ENCODE results near the gene SHISAL1.

SHISAL1 gene

DNA sequence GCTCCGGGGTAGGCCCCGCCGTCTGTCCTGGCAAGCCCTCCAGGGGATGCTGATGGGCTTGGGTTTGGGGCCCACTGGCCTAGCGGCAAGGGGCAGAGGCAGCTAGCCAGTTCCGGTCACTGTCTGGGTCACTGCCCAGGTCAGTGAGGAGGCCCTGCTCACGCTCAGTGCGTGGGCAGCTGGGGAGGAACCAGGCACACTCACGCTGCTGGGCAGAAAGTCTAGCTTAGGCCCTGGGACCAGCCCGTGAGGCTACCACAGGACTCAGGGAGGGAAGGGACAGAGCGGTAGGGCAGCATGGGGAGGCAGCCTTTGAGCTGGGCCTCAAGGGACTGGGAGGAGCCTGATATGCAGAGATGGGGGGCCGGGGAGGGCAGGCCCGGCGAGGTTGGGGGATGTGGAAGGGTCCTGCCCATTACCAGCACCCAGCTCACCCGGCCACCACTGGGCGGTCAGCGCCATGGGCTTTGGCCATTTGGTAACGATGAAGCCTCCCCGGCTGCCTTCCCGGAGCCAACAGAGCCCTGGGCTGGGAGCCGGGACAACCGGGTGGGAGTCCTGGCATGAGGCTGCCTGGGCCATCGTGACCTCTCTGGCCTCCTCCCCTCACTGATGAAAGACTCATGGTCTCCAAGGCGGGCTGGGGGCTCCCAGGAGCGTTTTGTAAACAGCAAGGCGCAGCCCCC lies 14.2 kb downstream of the SHISAL1 start:
- no peak for DNase-seq

DNA sequence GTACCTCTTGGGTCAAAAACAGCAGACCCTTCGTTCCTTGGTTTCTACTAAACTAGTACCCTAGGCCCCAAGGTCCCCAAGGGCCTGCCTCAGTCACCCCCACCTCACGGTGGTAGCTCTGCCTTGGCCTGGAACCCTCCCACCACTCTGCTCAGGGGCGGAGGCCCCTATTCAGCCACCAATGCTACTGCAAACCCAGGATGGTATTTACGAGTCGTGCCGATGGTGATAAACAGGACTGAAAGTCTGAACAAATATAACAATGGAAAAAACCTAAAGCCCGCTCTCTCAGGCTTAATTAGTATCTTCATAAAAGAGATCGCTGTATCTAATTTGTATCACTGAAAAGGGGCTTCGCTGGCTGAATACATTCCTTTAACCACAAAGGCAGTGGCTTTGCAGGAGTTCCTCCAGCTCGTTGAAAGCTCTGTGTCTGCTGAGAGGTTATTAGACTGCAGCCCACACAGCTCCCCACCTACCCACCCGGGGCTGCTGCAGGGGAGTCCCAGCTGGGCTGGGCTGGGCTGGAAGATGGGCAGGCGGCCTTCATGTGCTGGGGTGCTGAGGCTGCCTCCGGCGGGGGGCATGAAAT lies 15.2 kb downstream of the SHISAL1 start:
- no peak for DNase-seq

DNA sequence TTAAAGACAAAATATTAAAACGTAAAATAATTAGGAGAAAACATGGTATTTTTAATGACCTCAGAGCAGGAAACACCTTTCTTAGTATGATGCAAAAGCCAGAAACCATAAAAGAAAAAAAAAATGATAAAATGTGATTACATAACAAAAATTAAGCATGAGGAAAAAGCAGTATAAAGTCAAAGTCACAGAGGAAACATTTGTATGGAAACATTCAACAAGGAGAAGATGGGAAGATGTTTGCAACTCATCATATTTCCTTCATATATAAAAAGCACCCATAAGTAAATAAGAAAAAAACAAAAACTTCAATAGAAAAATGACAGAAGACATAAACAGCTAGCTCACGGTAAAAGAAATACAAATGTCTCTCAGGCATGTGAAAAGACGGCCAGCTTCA lies 17.3 kb downstream of the SHISAL1 start:
- DNase-seq: no peak

DNA sequence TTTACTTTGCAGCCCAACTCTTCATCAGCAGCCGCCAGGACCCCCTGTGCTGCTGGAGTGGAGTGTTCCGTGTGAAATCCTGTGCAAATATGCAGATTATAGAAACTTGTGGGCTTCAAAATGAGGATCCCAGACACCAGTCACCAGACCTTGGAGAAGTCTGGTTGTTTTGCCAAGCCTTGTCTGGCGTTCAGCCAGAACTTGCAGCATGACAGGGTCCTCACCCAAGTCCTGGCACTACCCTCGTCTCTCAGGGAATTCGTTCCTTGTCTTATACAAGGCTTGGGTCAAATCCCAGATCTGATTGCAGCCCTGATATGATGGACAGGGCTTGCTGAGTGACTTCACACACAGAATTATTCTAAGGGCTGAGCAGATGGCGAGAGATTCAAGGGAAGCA lies 18.9 kb downstream of the SHISAL1 start:
- DNase-seq: no peak

DNA sequence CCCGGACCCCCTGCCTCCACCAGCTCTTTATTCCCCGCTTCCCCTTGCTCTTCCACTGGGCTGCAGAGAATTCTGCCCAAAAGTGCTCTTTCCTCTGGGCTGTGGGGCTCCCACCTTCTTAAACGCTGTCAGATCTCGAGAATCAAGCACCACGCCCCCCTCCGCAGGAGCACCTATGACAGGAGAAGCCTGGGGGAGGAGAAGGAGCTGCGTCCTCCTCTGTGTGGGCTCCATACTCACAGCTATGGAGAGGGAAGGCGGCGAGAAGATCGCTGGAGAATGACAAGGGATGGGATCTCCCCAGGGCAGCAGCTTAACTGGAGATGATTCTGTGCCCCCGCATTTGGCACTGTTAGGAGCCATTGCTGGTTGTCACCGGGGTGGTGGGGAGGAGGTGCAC lies 19.7 kb downstream of the SHISAL1 start:
- no peak for DNase-seq

DNA sequence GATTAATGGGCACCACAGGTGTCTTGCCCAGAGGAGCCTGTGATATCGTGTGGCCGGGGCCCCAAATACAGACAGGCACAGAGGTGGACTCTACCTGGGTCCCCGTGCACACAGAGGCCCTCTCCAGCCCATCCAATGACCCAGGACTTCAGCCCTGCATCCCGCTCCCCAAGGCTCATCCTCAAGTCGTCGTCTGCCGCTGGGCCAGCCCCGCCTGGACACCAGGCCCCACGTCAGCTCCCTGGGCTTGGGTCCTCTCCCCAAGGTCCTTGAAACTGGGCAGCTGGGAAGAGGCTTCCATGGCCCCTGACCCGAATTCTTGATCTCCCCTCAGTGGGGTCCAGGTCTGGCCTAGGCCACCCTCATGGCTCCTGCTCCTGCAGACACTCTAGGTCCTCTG lies 20.2 kb downstream of the SHISAL1 start:
- DNase-seq: no peak

DNA sequence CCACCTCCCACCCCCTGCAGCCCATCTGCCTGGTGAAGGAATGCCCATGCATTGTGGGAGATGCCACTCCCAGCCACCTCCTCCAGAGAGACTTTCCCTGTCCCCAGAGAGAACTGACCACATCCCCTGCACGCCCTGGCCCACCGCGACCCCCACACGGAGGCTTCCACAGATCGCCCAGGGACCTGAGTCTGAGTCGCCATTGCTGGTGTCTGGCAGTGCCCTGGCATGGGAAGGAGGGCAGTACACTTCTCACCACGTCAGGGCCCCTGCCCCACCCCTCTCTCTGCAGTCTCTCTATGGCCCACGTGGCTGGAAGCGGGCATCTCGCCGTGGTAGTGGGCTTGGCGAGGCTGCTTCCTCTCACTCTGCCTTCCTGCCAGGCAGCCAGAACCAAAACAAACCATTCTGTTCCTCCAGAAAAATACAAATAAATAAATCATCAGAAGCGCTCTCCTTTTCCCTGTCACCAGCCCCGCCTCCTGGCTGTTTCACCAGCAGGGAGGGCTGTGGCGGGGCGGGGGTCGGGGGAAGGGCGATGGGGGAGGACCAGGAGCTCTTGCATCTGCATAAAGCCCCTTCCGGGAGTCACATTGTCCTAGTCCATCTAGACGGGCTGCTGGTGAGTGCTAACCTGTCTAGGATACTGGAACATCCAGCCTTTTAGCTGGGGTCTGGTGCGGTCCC lies 20.9 kb downstream of the SHISAL1 start:
- DNase-seq: no peak

DNA sequence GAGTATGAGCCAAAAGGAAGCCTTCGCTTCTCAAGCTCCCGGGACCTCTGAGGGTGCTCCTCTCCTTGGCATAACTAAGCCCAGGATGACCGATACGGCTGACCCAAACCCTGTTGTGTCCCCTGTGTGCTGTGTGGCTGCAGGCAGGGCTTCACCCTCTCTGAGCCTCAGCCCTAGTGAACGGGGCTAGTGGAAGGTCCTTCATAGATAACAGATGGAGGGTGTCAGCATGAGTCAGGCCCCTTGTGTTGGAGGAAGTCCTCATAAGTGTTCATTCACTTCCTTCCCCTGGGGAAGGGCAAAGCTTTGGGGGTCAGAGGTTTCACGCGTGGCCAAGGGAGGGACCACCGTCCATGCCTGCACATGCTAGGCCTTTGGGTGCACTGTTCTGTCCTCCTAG lies 21.5 kb downstream of the SHISAL1 start:
- no peak for DNase-seq

DNA sequence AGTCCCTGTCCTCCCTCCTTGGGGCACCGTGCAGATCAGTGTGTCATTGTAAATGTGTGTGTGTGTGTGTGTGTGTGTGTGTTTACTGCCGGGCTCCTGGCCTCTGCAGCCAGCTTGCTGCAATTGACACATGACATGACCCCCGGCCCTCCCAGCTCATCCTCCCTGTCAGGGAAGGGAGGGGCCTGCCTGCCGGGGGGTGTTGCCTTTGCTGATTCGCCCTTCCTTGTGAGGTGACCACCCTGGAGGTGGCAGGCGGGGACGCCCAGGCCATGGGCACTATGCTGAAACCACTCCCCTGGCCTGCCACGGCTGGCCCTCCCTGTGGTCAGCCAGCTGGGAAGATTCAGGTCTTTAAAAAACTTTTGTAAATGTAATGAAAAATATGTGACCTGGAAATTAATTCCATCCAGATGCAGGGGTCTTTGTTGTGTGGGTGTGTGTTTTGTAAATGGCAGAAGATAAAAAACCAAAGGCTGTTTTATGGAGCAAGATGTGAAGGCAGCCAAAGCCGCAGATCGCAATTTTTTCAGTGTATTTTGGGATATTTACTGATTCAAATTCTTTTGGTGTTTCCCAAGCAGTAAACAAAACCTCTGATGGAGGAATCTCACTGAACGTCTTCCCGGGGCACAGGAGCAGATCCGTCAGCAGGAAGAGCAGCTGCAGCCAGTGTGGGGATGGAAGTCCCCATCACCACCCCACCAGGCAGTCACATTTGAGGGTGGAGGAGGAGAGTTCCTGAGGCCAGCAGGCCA lies 23.2 kb downstream of the SHISAL1 start:
- no peak for DNase-seq

DNA sequence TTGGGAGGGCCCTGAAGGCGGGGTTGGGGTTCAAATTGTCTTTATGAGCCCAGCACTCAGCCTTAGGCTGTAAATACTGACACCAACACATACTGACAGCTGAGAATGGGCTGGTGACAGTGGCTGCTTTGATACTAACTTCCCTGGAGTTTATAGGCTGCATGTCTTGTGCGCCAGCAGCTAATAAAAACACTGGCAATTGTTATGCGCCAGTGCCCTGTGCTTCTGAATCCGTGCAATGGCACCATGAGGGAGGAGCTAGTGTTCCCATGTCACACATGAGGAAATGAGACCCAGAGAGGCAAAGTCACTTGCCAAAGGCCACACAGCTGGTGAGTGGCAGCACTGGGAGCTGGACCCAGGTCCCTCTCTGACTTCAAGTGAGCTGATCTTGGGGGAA lies 23.8 kb downstream of the SHISAL1 start:
- DNase-seq: no peak

DNA sequence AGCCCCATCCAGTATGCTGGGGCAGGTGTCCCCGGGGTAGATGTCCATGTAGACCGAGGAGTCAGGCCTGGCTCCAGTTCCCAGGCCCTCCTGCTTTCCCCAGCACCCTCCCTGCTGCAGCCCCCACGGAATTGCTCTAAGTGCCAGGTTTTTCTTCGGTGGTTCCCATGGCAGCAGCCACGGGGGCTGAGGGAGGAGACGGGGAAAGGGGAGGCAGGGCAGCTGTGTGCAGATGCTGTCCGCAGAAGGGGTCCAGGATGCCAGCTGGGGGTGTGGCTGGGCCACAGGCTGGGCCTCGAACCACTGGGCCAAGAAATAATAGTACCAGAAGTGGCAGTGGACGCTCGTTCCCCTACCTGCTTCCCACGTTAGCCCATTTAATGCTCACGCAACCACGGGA lies 25.0 kb downstream of the SHISAL1 start:
- no peak for DNase-seq

DNA sequence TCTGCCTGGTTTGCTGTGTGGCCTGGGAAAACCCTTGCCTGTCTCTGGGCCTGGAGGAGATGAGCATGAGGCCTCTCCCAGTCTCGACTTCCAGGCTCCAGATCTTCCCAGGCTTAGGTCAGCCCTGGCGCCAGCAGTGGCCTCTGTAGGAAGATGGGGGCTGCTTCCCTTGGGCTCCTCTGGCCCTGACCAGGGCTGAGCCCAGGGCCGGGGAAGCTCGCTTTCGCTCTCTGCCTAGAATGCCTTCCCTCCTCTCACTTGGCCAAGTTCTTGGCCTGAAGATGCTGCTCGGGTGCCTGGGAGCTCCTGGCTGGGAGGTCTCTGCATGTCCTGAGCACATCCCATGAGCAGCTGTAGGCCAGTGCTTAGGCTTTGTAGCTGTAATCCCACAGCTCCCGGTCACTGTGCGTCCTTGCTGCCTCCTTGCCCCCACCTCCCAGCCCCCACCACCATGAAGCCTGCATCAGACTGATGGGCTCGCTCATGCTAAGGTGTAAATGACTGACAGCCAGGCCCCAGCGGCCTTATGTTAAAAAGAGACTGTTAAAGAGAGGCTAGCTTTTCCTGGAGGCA lies 25.5 kb downstream of the SHISAL1 start:
- DNase-seq: no peak

DNA sequence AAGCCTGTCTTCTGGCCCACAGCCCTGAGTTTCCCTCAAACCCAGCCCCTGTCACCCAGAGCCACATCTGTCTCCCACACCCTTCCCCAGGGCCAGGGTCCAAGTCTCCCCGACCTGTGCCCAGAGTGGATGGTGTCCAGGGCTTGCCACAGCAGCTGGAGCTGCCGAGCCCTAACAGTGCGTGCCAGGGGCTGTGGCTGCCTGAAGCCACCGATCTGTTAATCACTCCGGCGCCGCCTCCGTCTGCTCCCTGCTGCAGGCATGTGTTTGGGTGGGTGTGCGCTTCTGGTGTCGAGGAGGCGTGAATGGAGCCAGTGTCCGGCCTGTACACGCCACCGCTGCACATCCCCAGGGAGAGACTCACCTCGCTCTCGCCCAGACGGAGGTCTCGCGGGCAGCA lies 26.1 kb downstream of the SHISAL1 start:
- DNase-seq: no peak

DNA sequence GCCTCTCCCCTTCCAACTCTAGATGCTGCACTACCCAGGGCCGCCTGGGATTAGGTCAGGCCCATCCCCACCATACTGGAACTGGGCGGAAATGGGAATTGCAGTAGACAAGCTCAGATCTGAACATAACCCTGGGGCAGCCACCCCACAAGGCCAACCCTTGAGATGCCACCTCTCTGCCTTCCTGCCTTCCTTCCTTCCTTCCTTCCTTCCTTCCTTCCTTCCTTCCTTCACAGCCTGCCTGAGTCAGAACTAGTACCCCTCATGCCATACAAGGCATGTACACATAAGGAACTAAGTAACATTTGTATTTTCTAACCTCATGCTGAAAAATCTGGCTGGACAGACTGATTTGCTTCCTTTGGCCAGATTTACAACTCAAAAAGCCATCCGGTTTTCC lies 28.0 kb downstream of the SHISAL1 start:
- DNase-seq: no peak

DNA sequence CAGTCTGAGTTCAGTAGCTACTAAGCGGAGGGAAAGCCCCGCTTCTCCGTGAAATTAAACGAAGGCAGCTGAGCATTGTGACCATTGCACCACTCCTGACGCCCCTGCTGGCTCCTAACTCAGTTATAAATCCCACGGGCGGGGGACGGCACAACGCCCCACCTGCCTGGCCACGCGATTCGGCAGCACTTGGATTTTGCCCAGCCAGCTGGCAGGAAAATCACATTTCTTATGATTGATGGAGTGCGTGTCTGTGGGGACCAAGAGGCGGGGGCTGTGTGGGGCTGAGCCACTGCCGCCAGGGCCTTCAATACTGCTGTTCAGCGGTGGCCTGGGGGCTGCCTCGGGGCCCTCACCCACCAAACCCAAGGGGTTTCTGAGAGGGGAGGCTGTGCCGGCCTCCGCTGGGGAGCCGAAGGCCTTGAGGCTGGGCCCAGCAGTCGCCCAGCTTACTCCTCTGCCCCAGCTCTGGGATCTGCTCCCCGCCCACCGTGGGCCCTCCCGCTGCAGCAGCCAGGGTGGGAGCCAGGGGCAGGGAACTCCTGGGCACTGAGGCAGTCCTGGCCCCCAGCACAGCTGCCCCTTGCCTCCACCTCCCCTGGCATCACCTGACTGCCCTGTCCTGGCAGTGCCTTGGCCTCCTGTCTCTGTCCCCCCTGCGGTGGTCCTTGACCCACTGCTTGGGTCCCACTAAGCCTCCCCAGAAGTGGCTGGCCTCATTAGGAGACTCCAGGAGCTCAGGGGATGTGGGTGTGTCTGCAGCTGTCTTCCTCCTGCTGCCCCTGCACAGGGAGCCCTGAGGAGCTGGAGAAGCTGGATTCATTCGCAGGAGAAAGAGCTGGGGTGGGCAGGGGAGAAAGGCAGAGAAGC lies 30.7 kb downstream of the SHISAL1 start:
- DNase-seq: no peak

DNA sequence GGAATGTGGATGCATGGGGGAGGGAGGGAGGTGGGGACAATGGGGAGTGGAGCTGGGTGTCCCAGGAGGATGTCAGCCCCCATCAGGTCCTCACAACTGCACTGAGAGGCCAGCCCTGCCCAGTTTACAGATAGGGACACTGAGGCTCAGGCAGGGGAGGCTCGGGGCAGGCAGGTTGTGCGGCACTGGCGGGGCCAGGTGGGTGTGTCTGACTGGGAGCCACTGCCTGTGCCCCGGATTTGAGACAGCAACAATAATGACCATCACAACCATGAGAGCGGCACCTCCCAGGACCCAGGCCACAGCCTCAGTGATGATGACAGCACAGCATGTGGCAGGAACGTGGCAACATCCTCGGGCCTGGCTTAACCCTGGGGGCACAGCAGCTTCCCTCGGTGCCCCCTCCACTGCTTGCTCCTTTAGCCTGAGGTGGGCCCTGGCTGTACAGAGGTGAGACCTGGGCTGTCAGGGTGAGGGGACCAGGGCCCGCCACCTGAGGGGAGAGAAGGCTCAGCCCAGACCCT lies 32.0 kb downstream of the SHISAL1 start:
- DNase-seq: no peak

DNA sequence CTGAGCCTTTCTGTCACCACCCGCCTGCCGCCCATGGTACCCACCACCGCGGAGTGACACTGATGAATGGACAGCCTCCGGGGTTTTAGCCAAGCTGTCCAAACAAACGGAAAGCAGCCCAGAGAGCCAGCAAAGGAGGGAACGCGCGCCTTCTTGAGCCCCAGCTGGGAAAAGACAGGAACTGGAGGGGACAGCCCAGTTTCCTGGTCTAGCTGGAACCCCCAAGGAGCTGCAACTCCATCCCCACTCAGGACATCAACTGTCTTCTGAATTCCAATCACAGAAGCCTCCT lies 33.7 kb downstream of the SHISAL1 start:
- DNase-seq: no peak

DNA sequence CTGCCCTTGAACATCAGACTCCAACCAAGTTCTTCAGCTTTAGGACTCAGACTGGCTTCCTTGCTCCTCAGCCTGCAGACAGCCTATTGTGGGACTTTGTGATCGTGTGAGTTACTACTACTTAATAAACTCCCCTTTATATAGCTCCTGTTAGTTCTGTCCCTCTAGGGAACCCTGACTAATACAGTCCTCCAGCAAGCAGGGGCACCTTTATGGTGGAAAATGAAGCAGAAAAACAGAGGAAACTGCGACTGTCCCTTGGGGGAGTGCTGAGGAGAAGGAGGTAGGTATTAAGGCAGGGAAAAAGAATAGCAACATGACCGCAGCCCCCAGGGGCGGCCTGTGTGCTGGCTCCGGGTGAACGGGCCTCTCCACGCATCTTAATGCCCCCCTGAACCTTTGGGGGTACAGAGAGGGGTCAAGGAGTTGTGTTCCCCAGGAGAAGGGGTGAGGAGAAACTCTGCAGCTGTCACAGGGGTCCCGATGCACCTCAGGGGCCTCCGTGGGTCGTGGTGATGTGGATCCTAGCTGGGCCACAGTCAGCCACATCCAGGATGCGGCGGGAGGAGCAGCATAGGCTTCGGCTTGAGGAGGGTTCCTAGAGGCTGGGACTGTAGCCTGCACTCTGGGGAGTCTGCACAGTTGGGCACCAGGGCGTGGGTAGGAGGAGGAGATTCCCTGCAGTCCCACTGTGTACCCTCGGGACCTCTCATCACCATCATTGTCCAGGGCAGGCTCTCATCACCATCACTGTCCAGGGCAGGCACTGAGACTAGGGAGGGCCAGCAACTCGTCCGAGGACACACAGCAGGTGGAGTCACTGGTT lies 34.3 kb downstream of the SHISAL1 start:
- DNase-seq: no peak

DNA sequence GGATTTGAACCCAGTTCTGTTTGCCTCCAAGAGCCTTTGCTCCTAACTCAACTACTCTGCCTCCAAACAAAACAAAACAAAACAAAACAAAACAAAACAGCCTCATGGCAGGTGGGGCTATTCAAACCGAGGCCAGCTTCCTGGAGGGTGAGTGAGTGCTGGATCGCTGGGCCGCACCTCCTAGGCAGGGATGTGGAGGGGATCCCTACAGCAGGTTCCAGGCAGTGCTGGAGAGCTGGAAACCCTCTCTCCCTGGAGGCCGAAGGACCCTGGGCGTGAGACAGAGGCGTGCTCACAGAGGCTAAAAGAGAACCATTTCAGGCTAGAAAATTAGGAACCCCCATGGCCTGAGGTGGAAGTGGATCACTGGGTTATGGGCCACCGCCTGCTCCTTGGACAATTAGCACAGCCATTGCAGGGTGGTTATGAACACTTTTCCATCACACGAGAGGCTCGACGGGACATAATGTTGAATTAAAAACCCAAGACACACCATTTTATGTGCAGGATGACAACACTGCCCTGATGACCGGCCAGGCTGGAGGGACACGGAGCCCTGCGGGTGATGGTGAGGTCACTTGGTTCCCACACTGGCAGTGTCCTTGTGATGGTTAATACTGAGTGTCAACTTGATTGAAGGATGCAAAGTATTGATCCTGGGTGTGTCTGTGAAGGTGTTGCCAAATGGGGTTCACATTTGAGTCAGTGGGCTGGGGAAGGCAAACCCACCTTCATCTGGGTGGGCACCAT lies 35.2 kb downstream of the SHISAL1 start:
- no peak for DNase-seq

DNA sequence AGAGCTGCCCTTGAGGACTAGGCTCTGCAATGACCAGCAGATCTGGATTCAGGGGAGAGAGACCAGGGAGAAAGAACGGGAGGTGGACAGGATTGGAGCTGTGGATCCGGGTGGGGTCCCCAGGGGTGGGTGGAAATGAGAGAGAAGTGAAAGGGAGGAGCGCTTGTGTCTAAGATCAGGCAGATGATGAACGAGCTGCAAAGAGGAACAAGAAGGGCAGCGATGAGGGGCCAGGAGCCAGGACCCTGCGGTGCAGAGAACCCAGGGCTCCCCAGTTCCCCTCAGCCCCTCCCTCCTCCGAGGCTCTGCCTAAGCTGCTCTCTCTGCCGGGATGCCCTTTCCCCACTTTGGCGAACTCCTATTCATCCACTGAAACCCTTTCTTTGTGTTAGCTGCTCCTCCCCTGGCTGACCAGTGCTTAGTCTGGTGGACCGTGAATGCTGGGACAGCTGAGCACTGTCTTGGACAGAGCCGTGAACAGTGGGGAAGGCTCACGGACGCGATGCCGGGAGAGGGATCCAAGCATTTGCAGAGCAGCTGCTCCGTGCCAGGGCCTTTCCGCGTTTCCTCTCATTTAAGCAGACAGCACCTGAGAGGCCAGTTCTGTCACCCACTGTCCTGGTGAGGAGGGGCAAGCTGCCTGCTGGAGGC lies 35.9 kb downstream of the SHISAL1 start:
- DNase-seq: no peak

All from stimulated activated CD4-positive, alpha-beta T cell treated with anti-CD3 and anti-CD28 coated beads, Interleukin-2, amount 100 ng/mL, for 24 hours (primary cell).